GM12878 (cell line): ENCODE results near the gene TMEM135.

Source experiments
- CBFB ChIP-seq: IDR thresholded peaks from 2 replicates; pipeline ENCODE4 v1.6.1; 2016; ENCODE audit warnings: antibody characterized with exemption, low read depth
- CHD2 ChIP-seq: IDR thresholded peaks from 2 replicates; pipeline ENCODE4 v1.6.1; 2011; ENCODE audit warnings: low read depth, low read length, improper control_type of control experiment, borderline replicate concordance
- FOXK2 ChIP-seq: fragments of 450-650 bp; IDR thresholded peaks from 2 replicates; pipeline ENCODE4 v1.6.1; 2017; ENCODE audit warnings: mild to moderate bottlenecking, moderate library complexity
- MEF2A ChIP-seq: IDR thresholded peaks from 2 replicates; pipeline ENCODE4 v1.6.1; 2011; ENCODE audit warnings: low read depth, mild to moderate bottlenecking, low read length, moderate library complexity; ENCODE audit not compliant: insufficient read depth
- POLR2A ChIP-seq: IDR thresholded peaks from 2 replicates; pipeline ENCODE4 v1.6.1; 2011; ENCODE audit warnings: low read depth, mild to moderate bottlenecking, low read length
- POLR2AphosphoS2 ChIP-seq: IDR thresholded peaks from 2 replicates; pipeline ENCODE4 v1.6.1; 2011; ENCODE audit warnings: low read depth, mild to moderate bottlenecking, low read length, improper control_type of control experiment, moderate library complexity
- POLR2AphosphoS5 ChIP-seq: IDR thresholded peaks from 2 replicates; pipeline ENCODE4 v1.6.1; 2011; ENCODE audit warnings: mild to moderate bottlenecking, low read length, inconsistent platforms
- SMC3 ChIP-seq: IDR thresholded peaks from 2 replicates; pipeline ENCODE4 v1.6.1; 2011; ENCODE audit warnings: low read length, improper control_type of control experiment, borderline replicate concordance
- TARDBP ChIP-seq: IDR thresholded peaks from 2 replicates; pipeline ENCODE4 v1.6.1; 2016; ENCODE audit warnings: borderline replicate concordance
- TF ChIP-seq, protein P1 (sequence below): fragments of 450-650 bp; IDR thresholded peaks from 2 replicates; pipeline ENCODE4 v1.6.1; 2016; ENCODE audit warnings: mild to moderate bottlenecking
- TF ChIP-seq, protein P2 (sequence below): IDR thresholded peaks from 2 replicates; pipeline ENCODE4 v1.6.1; 2011; ENCODE audit warnings: mild to moderate bottlenecking, low read depth, low read length, moderate library complexity; ENCODE audit not compliant: insufficient replicate concordance
- TF ChIP-seq, protein P3 (sequence below), 3 experiments: IDR thresholded peaks in 2 of 3; conservative IDR thresholded peaks in 1 of 3; 2 replicates each; pipeline ENCODE4 v1.5.1; 2011; ENCODE audit warnings: low read depth in 3 of 3, low read length in 3 of 3, mild to moderate bottlenecking in 3 of 3, control low read depth in 2 of 3, moderate library complexity in 2 of 3, inconsistent platforms in 1 of 3, mixed read lengths in 1 of 3; ENCODE audit not compliant: control insufficient read depth in 2 of 3, insufficient read depth in 1 of 3; ENCODE audit errors: extremely low read depth in 1 of 3

DNA sequence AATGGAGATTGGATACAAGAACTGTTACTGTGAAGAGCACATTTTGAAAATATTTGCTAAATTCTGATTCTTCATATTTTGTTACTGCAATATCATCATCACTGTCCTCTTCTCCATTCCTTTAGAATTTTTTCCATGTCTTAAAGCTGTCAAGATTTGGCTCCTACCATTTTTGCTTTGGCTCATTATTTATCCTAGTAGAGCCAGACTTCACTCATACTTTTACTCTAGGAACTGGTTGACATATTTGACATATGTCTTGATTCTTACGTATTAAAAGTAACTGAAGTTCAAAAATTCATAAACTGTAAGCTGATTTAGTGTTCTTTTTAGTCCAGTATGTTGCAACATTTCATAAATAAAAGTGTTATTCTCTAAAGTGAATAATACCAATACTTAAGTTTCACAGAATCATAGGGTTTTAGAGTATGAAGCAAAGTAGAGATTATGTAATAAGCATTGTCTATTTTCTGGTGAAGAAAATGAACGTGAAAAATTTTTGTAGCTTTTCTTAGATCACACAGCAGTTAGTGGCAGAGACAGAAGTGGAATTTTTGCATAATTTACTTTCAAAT is 225.6 kb downstream of the TMEM135 start:
- TF ChIP-seq POLR2AphosphoS5, result no peak
- TF ChIP-seq, protein P1, sequence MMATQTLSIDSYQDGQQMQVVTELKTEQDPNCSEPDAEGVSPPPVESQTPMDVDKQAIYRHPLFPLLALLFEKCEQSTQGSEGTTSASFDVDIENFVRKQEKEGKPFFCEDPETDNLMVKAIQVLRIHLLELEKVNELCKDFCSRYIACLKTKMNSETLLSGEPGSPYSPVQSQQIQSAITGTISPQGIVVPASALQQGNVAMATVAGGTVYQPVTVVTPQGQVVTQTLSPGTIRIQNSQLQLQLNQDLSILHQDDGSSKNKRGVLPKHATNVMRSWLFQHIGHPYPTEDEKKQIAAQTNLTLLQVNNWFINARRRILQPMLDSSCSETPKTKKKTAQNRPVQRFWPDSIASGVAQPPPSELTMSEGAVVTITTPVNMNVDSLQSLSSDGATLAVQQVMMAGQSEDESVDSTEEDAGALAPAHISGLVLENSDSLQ, result no peak
- TF ChIP-seq, protein P2, sequence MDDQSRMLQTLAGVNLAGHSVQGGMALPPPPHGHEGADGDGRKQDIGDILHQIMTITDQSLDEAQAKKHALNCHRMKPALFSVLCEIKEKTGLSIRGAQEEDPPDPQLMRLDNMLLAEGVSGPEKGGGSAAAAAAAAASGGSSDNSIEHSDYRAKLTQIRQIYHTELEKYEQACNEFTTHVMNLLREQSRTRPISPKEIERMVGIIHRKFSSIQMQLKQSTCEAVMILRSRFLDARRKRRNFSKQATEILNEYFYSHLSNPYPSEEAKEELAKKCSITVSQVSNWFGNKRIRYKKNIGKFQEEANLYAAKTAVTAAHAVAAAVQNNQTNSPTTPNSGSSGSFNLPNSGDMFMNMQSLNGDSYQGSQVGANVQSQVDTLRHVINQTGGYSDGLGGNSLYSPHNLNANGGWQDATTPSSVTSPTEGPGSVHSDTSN, result no peak
- TF ChIP-seq POLR2AphosphoS2, result no peak
- TF ChIP-seq POLR2A, result no peak
- TF ChIP-seq CBFB, result no peak
- TF ChIP-seq, protein P3, sequence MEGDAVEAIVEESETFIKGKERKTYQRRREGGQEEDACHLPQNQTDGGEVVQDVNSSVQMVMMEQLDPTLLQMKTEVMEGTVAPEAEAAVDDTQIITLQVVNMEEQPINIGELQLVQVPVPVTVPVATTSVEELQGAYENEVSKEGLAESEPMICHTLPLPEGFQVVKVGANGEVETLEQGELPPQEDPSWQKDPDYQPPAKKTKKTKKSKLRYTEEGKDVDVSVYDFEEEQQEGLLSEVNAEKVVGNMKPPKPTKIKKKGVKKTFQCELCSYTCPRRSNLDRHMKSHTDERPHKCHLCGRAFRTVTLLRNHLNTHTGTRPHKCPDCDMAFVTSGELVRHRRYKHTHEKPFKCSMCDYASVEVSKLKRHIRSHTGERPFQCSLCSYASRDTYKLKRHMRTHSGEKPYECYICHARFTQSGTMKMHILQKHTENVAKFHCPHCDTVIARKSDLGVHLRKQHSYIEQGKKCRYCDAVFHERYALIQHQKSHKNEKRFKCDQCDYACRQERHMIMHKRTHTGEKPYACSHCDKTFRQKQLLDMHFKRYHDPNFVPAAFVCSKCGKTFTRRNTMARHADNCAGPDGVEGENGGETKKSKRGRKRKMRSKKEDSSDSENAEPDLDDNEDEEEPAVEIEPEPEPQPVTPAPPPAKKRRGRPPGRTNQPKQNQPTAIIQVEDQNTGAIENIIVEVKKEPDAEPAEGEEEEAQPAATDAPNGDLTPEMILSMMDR (IDR thresholded peaks at IDR 0.05 in 2 of 3, conservative IDR thresholded peaks at IDR 0.05 in 1 of 3; ENCODE audit: control insufficient read depth in 2 of 3, extremely low read depth in 1 of 3, insufficient read depth in 1 of 3, low read depth in 3 of 3, low read length in 3 of 3), result no peak
- no peak for TF ChIP-seq CHD2
- no peak for TF ChIP-seq FOXK2
- TF ChIP-seq SMC3, result no peak
- no peak for TF ChIP-seq TARDBP
- no peak for TF ChIP-seq MEF2A
